ENCODE measurements around the gene ACTMAP.

The ACTMAP gene

GRCh38 chr19:40723661-40724254 lies 26.5 kb downstream of the ACTMAP start:
- H3K4me1 Mint-ChIP-seq (ENCODE audit: low read depth): peaks cover 29% of the 10 kb centered on the region
- no peak overlapping the region for H3K4me3 Mint-ChIP-seq
- no peak overlapping the region for H3K27ac Mint-ChIP-seq
- H3K36me3 Mint-ChIP-seq (ENCODE audit: low read depth): peaks cover 34% of the 10 kb centered on the region
- no peaks in the 10 kb centered on the region for H3K9me3 Mint-ChIP-seq
- H3K27me3 Mint-ChIP-seq (ENCODE audit: low read depth): no peaks in the 10 kb centered on the region

- H3K9me3 Mint-ChIP-seq: no peaks in the 10 kb centered on the region
- H3K27me3 Mint-ChIP-seq (ENCODE audit: low read depth): no peaks in the 10 kb centered on the region
- H3K27ac Mint-ChIP-seq: no peak overlapping the region
- no peak overlapping the region for H3K4me3 Mint-ChIP-seq
- H3K36me3 Mint-ChIP-seq (ENCODE audit: low read depth): peaks cover 31% of the 10 kb centered on the region
- peaks cover 36% of the 10 kb centered on the region for H3K4me1 Mint-ChIP-seq (ENCODE audit: low read depth)
Observed at GRCh38 chr19:40721936-40722661, 28.2 kb downstream of the ACTMAP start.

- H3K36me3 Mint-ChIP-seq (ENCODE audit: low read depth): peaks cover 27% of the 10 kb centered on the region
Observed at GRCh38 chr19:40721140-40721486, 29.2 kb downstream of the ACTMAP start.

GRCh38 chr19:40719414-40719894 lies 30.8 kb downstream of the ACTMAP start:
- peaks cover 25% of the 10 kb centered on the region for H3K36me3 Mint-ChIP-seq (ENCODE audit: low read depth)
- peaks cover 52% of the 10 kb centered on the region for H3K4me1 Mint-ChIP-seq (ENCODE audit: low read depth)

More at GRCh38 chr19:40721140-40721486, 29.2 kb downstream of the ACTMAP start:
- Mint-ChIP-seq H3K4me1 (ENCODE audit: low read depth) (peaks cover 38% of the 10 kb centered on the region), H3K4me3 (peak overlapping the region; percentile 49), H3K27ac (no peak overlapping the region), H3K27me3 (ENCODE audit: low read depth) (no peaks in the 10 kb centered on the region), H3K9me3 (no peaks in the 10 kb centered on the region)

GRCh38 chr19:40718774-40719391 lies 31.4 kb downstream of the ACTMAP start:
- Mint-ChIP-seq H3K27me3 (ENCODE audit: low read depth) (no peaks in the 10 kb centered on the region), H3K4me1 (ENCODE audit: low read depth) (peaks cover 50% of the 10 kb centered on the region), H3K4me3 (peak overlapping the region; percentile 90), H3K9me3 (no peaks in the 10 kb centered on the region), H3K27ac (no peak overlapping the region), H3K36me3 (ENCODE audit: low read depth) (peaks cover 24% of the 10 kb centered on the region)

More at GRCh38 chr19:40719414-40719894, 30.8 kb downstream of the ACTMAP start:
- H3K9me3 Mint-ChIP-seq: no peaks in the 10 kb centered on the region
- H3K27me3 Mint-ChIP-seq (ENCODE audit: low read depth): no peaks in the 10 kb centered on the region
- H3K4me3 Mint-ChIP-seq: peak overlapping the region; percentile 90
- no peak overlapping the region for H3K27ac Mint-ChIP-seq

GRCh38 chr19:40717880-40718773 lies 32.1 kb downstream of the ACTMAP start:
- peak overlapping the region; percentile 90 for H3K4me3 Mint-ChIP-seq
- H3K27ac Mint-ChIP-seq: peak overlapping the region; percentile 88
- peaks cover 19% of the 10 kb centered on the region for H3K36me3 Mint-ChIP-seq (ENCODE audit: low read depth)
- H3K27me3 Mint-ChIP-seq (ENCODE audit: low read depth): no peaks in the 10 kb centered on the region
- peaks cover 47% of the 10 kb centered on the region for H3K4me1 Mint-ChIP-seq (ENCODE audit: low read depth)
- no peaks in the 10 kb centered on the region for H3K9me3 Mint-ChIP-seq

- H3K27me3 Mint-ChIP-seq (ENCODE audit: low read depth): no peaks in the 10 kb centered on the region
- peak overlapping the region; percentile 69 for H3K27ac Mint-ChIP-seq
- peaks cover 50% of the 10 kb centered on the region for H3K4me1 Mint-ChIP-seq (ENCODE audit: low read depth)
- peak overlapping the region; percentile 76 for H3K4me3 Mint-ChIP-seq
- H3K36me3 Mint-ChIP-seq (ENCODE audit: low read depth): peaks cover 17% of the 10 kb centered on the region
- no peaks in the 10 kb centered on the region for H3K9me3 Mint-ChIP-seq
Observed at GRCh38 chr19:40717325-40717879, 32.9 kb downstream of the ACTMAP start.

- peak within 1 kb of the TSS; percentile 83 for H3K4me3 Mint-ChIP-seq
- peak within 1 kb of the TSS; percentile 95 for H3K27ac Mint-ChIP-seq
- peaks cover 48% of the 10 kb centered on the region for H3K4me1 Mint-ChIP-seq (ENCODE audit: low read depth)
- peaks cover 12% of the 10 kb centered on the region for H3K36me3 Mint-ChIP-seq (ENCODE audit: low read depth)
- no peaks in the 10 kb centered on the region for H3K9me3 Mint-ChIP-seq
- H3K27me3 Mint-ChIP-seq (ENCODE audit: low read depth): no peaks in the 10 kb centered on the region
Observed at GRCh38 chr19:40716482-40717324, 33.6 kb downstream of the ACTMAP start, which contains the start of the genes COQ8B and ITPKC. COQ8B (minus strand) TSS chr19:40716886; CDS start chr19:40714632, 2,254 bp downstream. ITPKC (plus strand) TSS chr19:40717112; CDS start chr19:40717136, 24 bp downstream.

GRCh38 chr19:40716031-40716481 lies 34.2 kb downstream of the ACTMAP start:
- H3K36me3 Mint-ChIP-seq (ENCODE audit: low read depth): peaks cover 17% of the 10 kb centered on the region
- H3K9me3 Mint-ChIP-seq: no peaks in the 10 kb centered on the region
- H3K4me3 Mint-ChIP-seq: peak overlapping the region; percentile 83
- H3K27me3 Mint-ChIP-seq (ENCODE audit: low read depth): no peaks in the 10 kb centered on the region
- peaks cover 51% of the 10 kb centered on the region for H3K4me1 Mint-ChIP-seq (ENCODE audit: low read depth)
- H3K27ac Mint-ChIP-seq: peak overlapping the region; percentile 95

GRCh38 chr19:40714441-40715299 lies 35.6 kb downstream of the ACTMAP start:
- no peaks in the 10 kb centered on the region for H3K27me3 Mint-ChIP-seq (ENCODE audit: low read depth)
- H3K27ac Mint-ChIP-seq: peak overlapping the region; percentile 95
- peaks cover 14% of the 10 kb centered on the region for H3K36me3 Mint-ChIP-seq (ENCODE audit: low read depth)
- H3K4me1 Mint-ChIP-seq (ENCODE audit: low read depth): peaks cover 38% of the 10 kb centered on the region
- H3K9me3 Mint-ChIP-seq: no peaks in the 10 kb centered on the region
- H3K4me3 Mint-ChIP-seq: peak overlapping the region; percentile 83

GRCh38 chr19:40713939-40714338 lies 36.3 kb downstream of the ACTMAP start:
- no peaks in the 10 kb centered on the region for H3K9me3 Mint-ChIP-seq
- H3K27ac Mint-ChIP-seq: peak overlapping the region; percentile 22
- H3K4me3 Mint-ChIP-seq: peak overlapping the region; percentile 55
- H3K36me3 Mint-ChIP-seq (ENCODE audit: low read depth): peaks cover 15% of the 10 kb centered on the region
- H3K27me3 Mint-ChIP-seq (ENCODE audit: low read depth): no peaks in the 10 kb centered on the region
- H3K4me1 Mint-ChIP-seq (ENCODE audit: low read depth): peaks cover 36% of the 10 kb centered on the region

- H3K27me3 Mint-ChIP-seq (ENCODE audit: low read depth): no peaks in the 10 kb centered on the region
- peaks cover 24% of the 10 kb centered on the region for H3K36me3 Mint-ChIP-seq (ENCODE audit: low read depth)
- H3K9me3 Mint-ChIP-seq: no peaks in the 10 kb centered on the region
- H3K4me3 Mint-ChIP-seq: no peak overlapping the region
- H3K27ac Mint-ChIP-seq: no peak overlapping the region
- H3K4me1 Mint-ChIP-seq (ENCODE audit: low read depth): peaks cover 15% of the 10 kb centered on the region
Observed at GRCh38 chr19:40709817-40710216, 40.5 kb downstream of the ACTMAP start.
